ENCODE measurements around the gene YIPF5. TPM values are rescaled to one million over a fixed set of nuclear protein-coding genes. Genes with fewer than 3 reads are reported as not detected.

Gene YIPF5
- polyA plus RNA-seq, 1 donor, result 65.2 TPM

DNA sequence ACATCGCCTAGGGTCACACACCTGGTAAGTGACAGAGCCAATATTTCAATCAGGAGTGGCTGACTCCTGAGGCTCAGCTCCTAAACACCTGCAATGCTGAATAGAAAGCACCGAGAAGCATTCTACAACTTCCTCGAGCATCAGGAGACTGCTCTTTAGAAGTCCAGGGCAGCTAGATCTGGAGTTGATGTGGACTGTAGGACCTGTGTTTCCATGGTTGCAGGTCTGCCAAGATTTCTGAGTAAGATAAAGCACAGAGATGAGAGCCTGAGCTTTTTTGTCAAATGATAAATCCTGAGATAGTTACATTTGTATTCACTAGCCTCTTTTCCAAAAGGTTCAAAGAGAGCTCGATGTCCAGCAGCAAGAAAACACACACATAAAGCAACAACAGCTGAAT lies 43.8 kb downstream of the YIPF5 start:
- DNase-seq, result no peak

GRCh38 chr5:144125163-144125726 lies 45.2 kb downstream of the YIPF5 start:
- DNase-seq, result no peak

- DNase-seq, result no peak
Observed at GRCh38 chr5:144122641-144123040, 47.8 kb downstream of the YIPF5 start.

DNA sequence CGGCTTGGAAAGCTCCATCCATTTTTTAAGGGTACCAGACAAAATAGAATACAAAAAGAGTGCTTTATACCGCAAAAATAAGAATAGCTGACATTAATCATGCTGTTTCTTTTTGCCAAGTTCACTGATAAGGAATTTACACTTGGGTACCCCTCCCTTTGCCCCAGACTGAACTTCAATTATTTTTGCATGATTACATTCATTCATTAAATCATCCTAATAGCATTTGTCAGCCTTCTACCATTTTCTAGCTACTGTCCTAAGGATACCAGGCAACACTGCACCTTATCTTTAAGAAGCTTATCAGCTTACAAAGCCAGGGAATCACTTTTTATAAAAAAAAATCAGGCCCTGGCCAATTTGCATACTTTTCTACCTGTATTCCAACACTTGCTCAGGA lies 48.4 kb downstream of the YIPF5 start:
- DNase-seq, result no peak

DNA sequence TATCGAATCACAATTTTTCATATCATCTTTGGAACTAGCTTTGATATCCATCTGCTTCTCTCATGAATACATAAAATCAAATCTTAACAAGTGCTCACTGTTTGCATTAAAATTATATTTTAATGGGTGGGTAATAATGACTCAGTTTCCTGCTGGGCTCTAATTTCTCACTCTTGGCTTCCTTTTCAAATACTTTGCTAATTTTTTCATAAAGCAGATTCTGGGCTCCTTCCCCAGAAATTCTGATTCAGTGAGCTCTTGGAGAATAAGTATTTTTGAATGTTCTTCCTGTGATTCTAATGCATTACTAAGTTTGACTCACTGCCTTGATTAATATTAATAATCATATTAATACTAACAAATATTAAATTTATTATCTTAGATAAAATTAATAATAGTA lies 48.9 kb downstream of the YIPF5 start:
- no peak for DNase-seq

GRCh38 chr5:144120661-144121180 lies 49.7 kb downstream of the YIPF5 start:
- DNase-seq, result no peak

GRCh38 chr5:144117412-144117811 lies 53.0 kb downstream of the YIPF5 start:
- DNase-seq, result no peak

- no peak for DNase-seq
Observed at GRCh38 chr5:144114571-144114970, 55.9 kb downstream of the YIPF5 start.

Other genes with a start within 250 kb of the YIPF5 start
- 2.9 TPM for gene KCTD16, start 214 bp upstream of the YIPF5 start, polyA plus RNA-seq (ENCODE audit: insufficient read length)

Data from left kidney (tissue), 2 donors.